Testis (tissue), 2 donors: Measurements from ENCODE around the gene SPARC.

Experiments used
- POLR2A ChIP-seq: fragments of 450-650 bp; IDR thresholded peaks from one replicate; pipeline ENCODE4 v1.6.1; 2017; ENCODE audit warnings: antibody characterized with exemption, mild to moderate bottlenecking, moderate library complexity
- TF ChIP-seq, protein P1 (sequence below), 3 experiments: fragments of 450-650 bp in 2 of 3; fragments of 200-600 bp in 1 of 3; sonication (generic) in 1 of 3; IDR thresholded peaks; one replicate each; pipeline ENCODE4 v1.5.1; 2016 to 2019; ENCODE audit warnings: antibody characterized with exemption in 3 of 3, mild to moderate bottlenecking in 2 of 3, moderate library complexity in 1 of 3

DNA sequence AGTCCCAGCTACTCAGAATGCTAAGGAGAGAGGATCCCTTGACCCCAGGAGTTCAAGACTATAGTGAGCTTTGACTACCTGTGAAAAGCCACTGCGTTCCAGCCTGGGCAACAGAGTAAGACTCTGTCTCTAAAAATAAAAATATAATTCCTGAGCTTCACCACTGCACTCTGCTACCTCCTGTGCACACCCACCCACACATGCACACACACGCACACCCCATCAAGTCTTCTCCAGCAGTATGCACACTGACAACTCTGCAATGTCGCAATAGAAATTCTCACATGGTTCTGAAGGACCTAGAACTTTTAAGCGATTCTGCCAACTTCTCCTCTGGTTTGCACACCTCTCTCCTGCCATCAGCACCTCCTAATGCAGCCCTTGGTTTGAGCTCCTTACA, 48.1 kb downstream of the SPARC start:
- TF ChIP-seq, protein P1, sequence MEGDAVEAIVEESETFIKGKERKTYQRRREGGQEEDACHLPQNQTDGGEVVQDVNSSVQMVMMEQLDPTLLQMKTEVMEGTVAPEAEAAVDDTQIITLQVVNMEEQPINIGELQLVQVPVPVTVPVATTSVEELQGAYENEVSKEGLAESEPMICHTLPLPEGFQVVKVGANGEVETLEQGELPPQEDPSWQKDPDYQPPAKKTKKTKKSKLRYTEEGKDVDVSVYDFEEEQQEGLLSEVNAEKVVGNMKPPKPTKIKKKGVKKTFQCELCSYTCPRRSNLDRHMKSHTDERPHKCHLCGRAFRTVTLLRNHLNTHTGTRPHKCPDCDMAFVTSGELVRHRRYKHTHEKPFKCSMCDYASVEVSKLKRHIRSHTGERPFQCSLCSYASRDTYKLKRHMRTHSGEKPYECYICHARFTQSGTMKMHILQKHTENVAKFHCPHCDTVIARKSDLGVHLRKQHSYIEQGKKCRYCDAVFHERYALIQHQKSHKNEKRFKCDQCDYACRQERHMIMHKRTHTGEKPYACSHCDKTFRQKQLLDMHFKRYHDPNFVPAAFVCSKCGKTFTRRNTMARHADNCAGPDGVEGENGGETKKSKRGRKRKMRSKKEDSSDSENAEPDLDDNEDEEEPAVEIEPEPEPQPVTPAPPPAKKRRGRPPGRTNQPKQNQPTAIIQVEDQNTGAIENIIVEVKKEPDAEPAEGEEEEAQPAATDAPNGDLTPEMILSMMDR (IDR thresholded peaks at IDR 0.05): no peak
- TF ChIP-seq POLR2A: no peak
